ENCODE data around the gene C1QTNF3. TPM values are rescaled to one million over a fixed set of nuclear protein-coding genes. Genes with fewer than 3 reads are reported as not detected.

The C1QTNF3 gene
- total and polyA plus RNA-seq, 2 donors (not counting 1 experiment from before 2014, with no cell fraction given), result 6.6 to 11.9 TPM

DNA sequence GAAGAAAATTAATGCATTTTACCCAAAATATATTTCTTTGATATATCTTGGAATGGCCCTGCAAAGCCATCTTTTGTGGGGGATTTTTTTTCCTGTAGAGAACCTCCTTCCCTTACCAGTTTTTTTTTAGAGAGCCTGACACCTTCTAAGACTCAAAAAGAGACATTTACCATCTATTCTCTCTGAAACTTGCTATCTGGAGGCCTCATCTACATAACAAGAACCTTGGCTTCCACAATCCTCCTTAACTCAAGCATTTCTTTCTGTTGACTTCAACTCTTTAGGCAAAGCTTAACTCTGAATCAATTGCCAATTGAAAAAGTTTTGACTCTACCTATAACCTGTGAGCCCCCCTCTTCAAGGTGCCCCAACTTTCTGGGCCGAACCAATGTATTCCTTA, 64.7 kb downstream of the C1QTNF3 start:
- Mint-ChIP-seq H3K27ac (no peak overlapping the region), H3K4me3 (no peak overlapping the region), H3K9me3 (ENCODE audit: insufficient read depth) (no peaks in the 10 kb centered on the region), H3K27me3 (peaks cover 12% of the 10 kb centered on the region), H3K4me1 (no peaks in the 10 kb centered on the region)
- intact Hi-C loops (cut with micrococcal nuclease), result no loop called here
- no peak for ATAC-seq (ENCODE audit: low read depth)
- Histone ChIP-seq H3K79me2 (ENCODE audit: control insufficient read depth, insufficient read depth, low read length) (no peaks in the 10 kb centered on the region), H3K4me1 (ENCODE audit: control insufficient read depth in 2 of 2, insufficient read depth in 2 of 2, low read length in 2 of 2) (no peaks in the 10 kb centered on the region), H3K4me3 (ENCODE audit: control extremely low read depth in 1 of 5, extremely low read depth in 1 of 5, insufficient read depth in 1 of 5, low read depth in 2 of 5, low read length in 4 of 5) (no peak overlapping the region), H4K20me1 (ENCODE audit: control insufficient read depth, insufficient read depth, low read length, poor library complexity, severe bottlenecking) (no peaks in the 10 kb centered on the region), H3K9ac (ENCODE audit: low read length) (no peak overlapping the region), H3K4me2 (replicated peaks; ENCODE audit: low read depth, low read length, poor library complexity, severe bottlenecking) (no peak overlapping the region), H3K27ac (ENCODE audit: low read length in 2 of 2) (no peak overlapping the region), H3K36me3 (replicated peaks in 1 of 2; ENCODE audit: control extremely low read depth in 1 of 2, control insufficient read depth in 1 of 2, extremely low read depth in 1 of 2, insufficient read depth in 2 of 2, low read length in 1 of 2) (no peaks in the 10 kb centered on the region), H2AFZ (ENCODE audit: insufficient read depth, low read depth, low read length, poor library complexity, severe bottlenecking) (no peak overlapping the region), H3K27me3 (replicated peaks in 1 of 4; ENCODE audit: control extremely low read depth in 1 of 4, control insufficient read depth in 3 of 4, insufficient read depth in 4 of 4, low read length in 3 of 4) (peaks cover 0 to 5% (median 0%) of the 10 kb centered on the region in 4 experiments), H3K9me3 (ENCODE audit: control extremely low read depth in 1 of 3, control insufficient read depth in 2 of 3, insufficient read depth in 1 of 3, low read length in 2 of 3) (no peaks in the 10 kb centered on the region)
- CTCF ChIA-PET, result interaction anchor here (1.0 kb wide), 1 partner anchor 8 kb away, joined by 3 read pairs; no protein-coding TSS in a partner anchor
- POLR2A ChIA-PET, result no interaction called here
- WGBS (ENCODE audit: insufficient coverage), result 92% methylated on average over 1 of the region's 1 CpG
- no peak for DNase-seq
- TF ChIP-seq EZH2 (IDR thresholded peaks at IDR 0.05; ENCODE audit: borderline replicate concordance, insufficient read depth, low read depth, low read length, poor library complexity, severe bottlenecking) (no peak), CTCF (IDR thresholded peaks at IDR 0.05) (no peak)

DNA sequence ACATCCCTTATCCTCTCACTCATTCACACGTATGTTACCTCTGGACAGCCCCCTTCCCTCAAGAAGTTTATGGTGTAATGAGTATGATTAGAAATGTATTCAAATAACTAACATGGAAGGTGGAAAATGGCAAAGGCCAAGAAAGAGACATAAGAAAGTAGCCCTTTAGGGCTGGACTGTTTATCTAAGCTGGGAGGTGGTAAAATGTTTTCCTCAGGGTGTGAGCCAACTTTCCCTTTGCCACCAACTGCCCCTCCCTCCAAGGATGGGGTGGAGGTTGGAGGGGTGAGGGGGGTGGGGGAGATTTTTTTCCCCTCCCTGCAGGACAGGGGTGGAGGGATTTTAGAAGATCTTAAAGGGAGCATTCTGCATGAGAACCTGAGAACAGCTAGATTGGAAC, 66.7 kb downstream of the C1QTNF3 start:
- POLR2A ChIA-PET, result no interaction called here

More for the DNA sequence above, 66.7 kb downstream of the C1QTNF3 start:
- no peak overlapping the region for H3K27ac Mint-ChIP-seq
- H3K9me3 ChIP-seq (ENCODE audit: control extremely low read depth in 1 of 3, control insufficient read depth in 2 of 3, insufficient read depth in 1 of 3, low read length in 2 of 3), result no peaks in the 10 kb centered on the region
- no peaks in the 10 kb centered on the region for H3K4me1 ChIP-seq (ENCODE audit: control insufficient read depth in 2 of 2, insufficient read depth in 2 of 2, low read length in 2 of 2)
- TF ChIP-seq EZH2 (IDR thresholded peaks at IDR 0.05; ENCODE audit: borderline replicate concordance, insufficient read depth, low read depth, low read length, poor library complexity, severe bottlenecking) (no peak), CTCF (IDR thresholded peaks at IDR 0.05) (no peak)
- no peak overlapping the region for H2AFZ ChIP-seq (ENCODE audit: insufficient read depth, low read depth, low read length, poor library complexity, severe bottlenecking)
- no peak overlapping the region for H3K9ac ChIP-seq (ENCODE audit: low read length)
- no CpG with 5 or more reads among the region's 1 CpG for WGBS (ENCODE audit: insufficient coverage)
- no peaks in the 10 kb centered on the region for H3K4me1 Mint-ChIP-seq
- H4K20me1 ChIP-seq (ENCODE audit: control insufficient read depth, insufficient read depth, low read length, poor library complexity, severe bottlenecking), result no peaks in the 10 kb centered on the region
- H3K27ac ChIP-seq (ENCODE audit: low read length in 2 of 2), result no peak overlapping the region
- H3K27me3 ChIP-seq (replicated peaks in 1 of 4; ENCODE audit: control extremely low read depth in 1 of 4, control insufficient read depth in 3 of 4, insufficient read depth in 4 of 4, low read length in 3 of 4), result peaks cover 0 to 5% (median 0%) of the 10 kb centered on the region in 4 experiments
- no peak overlapping the region for H3K4me2 ChIP-seq (replicated peaks; ENCODE audit: low read depth, low read length, poor library complexity, severe bottlenecking)
- no peaks in the 10 kb centered on the region for H3K9me3 Mint-ChIP-seq (ENCODE audit: insufficient read depth)
- H3K27me3 Mint-ChIP-seq, result peaks cover 12% of the 10 kb centered on the region
- no peak overlapping the region for H3K4me3 ChIP-seq (ENCODE audit: control extremely low read depth in 1 of 5, extremely low read depth in 1 of 5, insufficient read depth in 1 of 5, low read depth in 2 of 5, low read length in 4 of 5)
- no peak for ATAC-seq (ENCODE audit: low read depth)
- DNase-seq, result no peak
- CTCF ChIA-PET, result no interaction called here
- H3K36me3 ChIP-seq (replicated peaks in 1 of 2; ENCODE audit: control extremely low read depth in 1 of 2, control insufficient read depth in 1 of 2, extremely low read depth in 1 of 2, insufficient read depth in 2 of 2, low read length in 1 of 2), result no peaks in the 10 kb centered on the region
- H3K4me3 Mint-ChIP-seq, result no peak overlapping the region
- no peaks in the 10 kb centered on the region for H3K79me2 ChIP-seq (ENCODE audit: control insufficient read depth, insufficient read depth, low read length)
- intact Hi-C loops (cut with micrococcal nuclease), result no loop called here
